Lower leg skin (tissue), 4 donors: ENCODE data around the gene ORAI1. TPM values are rescaled to one million over a fixed set of nuclear protein-coding genes. Genes with fewer than 3 reads are reported as not detected.

ENCODE experiments used
- DNase-seq, 2 donors: peaks; one replicate each; pipeline ENCODE4 v3.0.0-alpha.2; 2019; ENCODE audit warnings: low spot score in 2 of 2
- H3K4me3 ChIP-seq: fragments of 200-600 bp; sonication (generic); 2 replicates; pipeline ENCODE4 v1.5.1; 2017; ENCODE audit warnings: mild to moderate bottlenecking, low read depth; ENCODE audit not compliant: poor library complexity, severe bottlenecking
- CTCF ChIP-seq, 3 donors: fragments of 450-650 bp; IDR thresholded peaks; one replicate each; pipeline ENCODE4 v1.5.1; 2016; ENCODE audit warnings: antibody characterized with exemption in 3 of 3, mild to moderate bottlenecking in 3 of 3, moderate library complexity in 2 of 3
- POLR2A ChIP-seq, 2 donors: fragments of 450-650 bp; IDR thresholded peaks; one replicate each; pipeline ENCODE4 v1.6.1; 2016 to 2017; ENCODE audit warnings: antibody characterized with exemption in 2 of 2, mild to moderate bottlenecking in 1 of 2, moderate library complexity in 1 of 2
- WGBS, 2 donors: methylation state at CpG; one replicate each; pipeline ENCODE4 v1.1.5; 2018; 5-methylcytosine and 5-hydroxymethylcytosine counted together
- intact Hi-C: fragments of 100-400 bp; cut with DNase I; formaldehyde crosslinking; loops from one replicate; pipeline ENCODE4 v1.15.0; 2023; ENCODE audit warnings: low total_unique reads
- total RNA-seq, 4 donors: library from RNA; depleted of rRNA; stranded (reverse); fragments of >200 nt; gene quantifications; one replicate each; pipeline ENCODE4 v1.1.0, GENCODE V29; 2016

The ORAI1 gene
- total RNA-seq, 4 donors from 2014 or later, result 65.1 to 77.7 (median 69.6) TPM

DNA sequence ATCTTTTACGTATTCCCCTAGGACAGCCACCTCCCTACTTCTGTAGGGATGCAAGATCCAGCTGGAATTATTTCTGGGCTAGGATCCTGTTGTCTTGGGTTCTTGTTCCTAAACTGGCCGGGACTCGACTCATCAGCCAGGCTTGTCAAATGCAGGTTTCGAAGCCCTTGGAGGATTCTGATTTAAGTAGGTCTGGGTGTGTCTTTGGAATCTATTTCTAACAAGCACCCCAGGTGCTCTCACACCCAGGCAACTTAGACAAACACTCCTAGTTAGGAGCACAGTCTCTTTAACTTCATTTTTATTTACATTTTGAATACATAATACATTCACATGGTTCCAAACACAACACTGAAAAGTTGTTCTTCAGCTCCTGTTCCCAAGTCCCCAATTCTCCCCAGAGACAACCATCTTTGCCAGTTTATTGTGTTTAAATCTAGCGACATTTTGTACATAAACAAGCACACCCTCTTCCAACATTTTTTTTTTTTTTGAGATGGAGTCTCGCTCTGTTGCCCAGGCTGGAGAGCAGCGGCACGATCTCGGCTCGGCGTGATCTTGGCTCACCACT, 22.2 kb downstream of the ORAI1 start:
- H3K4me3 ChIP-seq, result no peak overlapping the region
- TF ChIP-seq POLR2A (IDR thresholded peaks at IDR 0.05), result no peak
- TF ChIP-seq CTCF (IDR thresholded peaks at IDR 0.05), result no peak
- 45 to 59% methylated on average over 11 of the region's 11 CpGs for WGBS, 2 donors
- peak in 1 of 2 donors; percentile 35 for DNase-seq
- intact Hi-C loops, result no loop called here

GRCh38 chr12:121649322-121649721, 23.0 kb downstream of the ORAI1 start:
- intact Hi-C loops, result no loop called here
- 50 to 65% methylated on average over 5 of the region's 5 CpGs for WGBS, 2 donors
- no peak for DNase-seq
- TF ChIP-seq POLR2A (IDR thresholded peaks at IDR 0.05) (no peak), CTCF (IDR thresholded peaks at IDR 0.05) (no peak)
- no peak overlapping the region for H3K4me3 ChIP-seq

DNA sequence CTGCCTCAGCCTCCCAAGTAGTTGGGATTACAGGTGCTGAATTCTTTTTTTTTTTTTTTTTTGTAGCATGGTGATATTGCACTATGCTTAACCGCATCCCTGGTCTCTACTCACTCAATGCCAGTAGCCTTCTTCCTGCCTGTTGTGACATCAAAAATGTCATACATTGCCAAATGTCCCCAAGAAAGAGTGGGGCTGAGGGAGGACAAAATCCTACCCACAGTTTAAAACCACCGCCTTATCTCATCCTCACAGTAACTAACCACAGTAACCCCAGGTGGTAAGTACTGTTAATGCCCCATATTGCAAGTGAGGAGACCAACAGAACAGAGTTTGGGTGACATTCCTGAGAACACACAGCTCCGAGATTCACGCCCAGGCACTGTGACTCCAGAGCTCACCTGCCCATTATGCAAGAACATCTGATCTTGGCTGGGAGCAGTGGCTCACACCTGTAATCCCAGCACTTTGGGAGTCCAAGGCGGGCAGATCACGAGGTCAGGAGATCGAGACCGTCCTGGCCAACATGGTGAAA, 23.6 kb downstream of the ORAI1 start:
- intact Hi-C loops, result no loop called here
- 58 to 71% methylated on average over 8 of the region's 8 CpGs for WGBS, 2 donors

GRCh38 chr12:121651320-121651719, 25.0 kb downstream of the ORAI1 start:
- no peak overlapping the region for H3K4me3 ChIP-seq
- intact Hi-C loops, result no loop called here
- TF ChIP-seq POLR2A (IDR thresholded peaks at IDR 0.05), result no peak
- TF ChIP-seq CTCF (IDR thresholded peaks at IDR 0.05), result no peak
- DNase-seq, result no peak
- WGBS, 2 donors, result 81 to 89% methylated on average over 8 of the region's 8 CpGs

More for the DNA sequence above, 23.6 kb downstream of the ORAI1 start:
- no peak for TF ChIP-seq CTCF (IDR thresholded peaks at IDR 0.05)
- TF ChIP-seq POLR2A (IDR thresholded peaks at IDR 0.05), result no peak
- no peak overlapping the region for H3K4me3 ChIP-seq
- no peak for DNase-seq

DNA sequence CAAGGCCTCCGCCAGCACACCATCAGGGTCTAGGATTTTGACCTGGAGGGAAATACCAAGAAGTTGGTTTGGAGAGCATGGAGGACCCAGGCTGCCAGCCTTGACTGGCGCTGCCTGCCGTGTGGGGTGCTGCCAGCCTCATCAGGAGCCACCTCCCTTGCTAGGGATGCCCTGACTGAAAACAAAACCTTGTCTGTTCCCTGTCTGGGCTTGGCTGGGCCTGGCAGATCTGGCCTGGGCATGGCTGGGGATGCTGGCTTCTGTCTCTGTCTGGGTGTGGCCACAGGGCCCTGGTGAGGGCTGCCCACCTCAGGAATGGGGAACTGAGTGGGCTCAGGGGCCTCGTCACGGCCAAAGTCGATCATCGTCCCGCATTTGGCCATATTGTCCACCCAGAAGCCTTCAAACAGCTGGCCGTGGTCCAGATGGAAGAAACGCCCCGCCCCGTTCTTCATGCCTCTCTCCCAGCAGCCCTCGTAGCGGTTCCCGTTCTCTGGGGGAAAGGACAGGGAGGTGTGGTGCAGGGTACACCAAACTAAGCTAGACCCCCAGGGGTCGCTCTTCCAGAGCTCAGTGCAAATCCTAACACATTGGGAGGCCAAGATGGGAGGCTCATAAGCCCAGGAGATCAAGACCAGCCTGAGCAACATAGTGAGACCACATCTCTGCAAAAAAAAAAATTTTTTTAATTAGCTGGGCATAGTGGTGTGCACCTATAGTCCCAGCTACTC, 26.6 kb downstream of the ORAI1 start:
- DNase-seq, result peak in 1 of 2 donors; percentile 67
- intact Hi-C loops, result no loop called here
- no peak for TF ChIP-seq CTCF (IDR thresholded peaks at IDR 0.05)
- WGBS, 2 donors, result 43 to 51% methylated on average over 12 to 16 of the region's 16 CpGs
- H3K4me3 ChIP-seq, result no peak overlapping the region
